Iris pigment epithelial cell (primary cell): ENCODE data around the gene METTL22.

ENCODE experiments used
- DNase-seq: peaks from one replicate; pipeline ENCODE4 v3.0.0-alpha.2; 2011; ENCODE audit warnings: low read depth

METTL22 gene

DNA sequence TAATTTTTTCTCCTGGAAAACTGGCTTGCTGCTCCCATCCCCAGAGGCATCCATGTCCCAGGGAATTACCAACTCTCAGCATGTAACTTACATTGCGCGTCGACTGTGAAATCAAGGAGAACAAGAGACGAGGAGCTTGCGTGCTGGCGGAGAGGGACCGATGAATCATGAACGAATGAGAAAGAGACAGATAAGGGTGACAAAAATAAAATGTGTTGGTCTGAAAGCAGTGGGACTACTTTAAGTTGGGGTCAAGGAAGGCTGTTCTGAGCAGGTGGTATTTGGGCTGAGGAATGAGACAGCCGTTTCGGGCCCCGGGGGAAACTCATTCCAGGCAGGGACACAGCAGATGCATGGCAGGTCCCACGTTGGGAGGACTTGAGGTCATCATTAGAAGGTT is 75.4 kb downstream of the METTL22 start:
- DNase-seq = no peak

DNA sequence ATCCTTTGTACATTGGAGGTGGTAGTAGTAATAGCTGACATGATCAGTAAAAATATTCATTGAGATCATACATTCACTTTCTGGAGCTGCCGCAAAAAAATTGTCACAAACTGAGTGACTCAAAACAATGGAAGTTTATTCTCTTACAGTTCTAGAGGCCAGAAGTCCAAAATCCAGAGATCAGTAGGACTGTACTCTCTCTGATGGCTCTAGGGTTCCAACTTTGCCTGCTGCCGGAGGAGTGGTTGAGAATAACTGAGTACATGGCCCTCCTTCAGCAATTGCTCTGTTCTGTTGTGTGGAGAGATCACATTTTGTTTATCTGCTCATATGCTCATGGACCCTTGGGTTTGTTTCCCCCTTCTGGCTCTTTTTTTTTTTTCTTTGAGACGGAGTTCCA is 76.5 kb downstream of the METTL22 start:
- DNase-seq = no peak
